AG09309 (cell line): ENCODE measurements around the gene RAPGEF2.
"Not testable (repeated sequence)": the region's sequence is repeated elsewhere in the genome, so short reads cannot be mapped to it uniquely, and the experiment has no call there.

Experiments used
- DNase-seq: peaks from one replicate; pipeline ENCODE4 v3.0.0-alpha.2; 2010; ENCODE audit warnings: low read depth
- H3K4me3 ChIP-seq: 2 replicates; pipeline ENCODE4 v1.5.1; 2011; ENCODE audit warnings: mild to moderate bottlenecking, low read depth, low read length, moderate library complexity; ENCODE audit not compliant: control insufficient read depth
- TF ChIP-seq, protein P1 (sequence below): IDR thresholded peaks from 2 replicates; pipeline ENCODE4 v1.5.1; 2011; ENCODE audit warnings: mild to moderate bottlenecking, low read depth, low read length, inconsistent platforms; ENCODE audit not compliant: insufficient read depth, control insufficient read depth; ENCODE audit errors: missing control alignments

Gene RAPGEF2

DNA sequence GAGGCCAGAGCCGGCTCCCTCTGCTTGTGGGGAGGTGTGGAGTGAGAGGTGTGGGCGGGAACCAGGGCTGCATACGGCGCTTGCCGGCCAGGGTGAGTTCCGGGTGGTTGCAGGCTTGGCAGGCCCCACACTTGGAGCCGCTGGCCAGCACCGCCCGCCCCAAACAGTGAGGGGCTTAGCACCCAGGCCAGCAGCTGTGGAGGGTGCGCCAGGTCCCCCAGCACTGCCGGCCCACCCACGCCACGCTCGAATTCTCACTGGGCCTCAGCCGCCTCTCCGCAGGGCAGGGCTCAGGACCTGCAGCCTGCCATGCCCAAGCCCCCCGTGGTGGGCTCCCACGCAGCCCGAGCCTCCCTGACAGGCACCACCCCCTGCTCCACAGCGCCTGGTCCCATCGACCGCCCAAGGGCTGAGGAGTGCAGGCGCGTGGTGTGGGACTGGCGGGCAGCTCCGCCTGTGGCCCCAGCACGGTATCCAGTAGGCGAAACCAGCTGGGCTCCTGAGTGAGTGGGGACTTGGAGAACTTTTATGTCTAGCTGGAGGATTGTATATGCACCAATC is 275.3 kb downstream of the RAPGEF2 start:
- DNase-seq = no peak
- H3K4me3 ChIP-seq = no peak overlapping the region
- TF ChIP-seq, protein P1, sequence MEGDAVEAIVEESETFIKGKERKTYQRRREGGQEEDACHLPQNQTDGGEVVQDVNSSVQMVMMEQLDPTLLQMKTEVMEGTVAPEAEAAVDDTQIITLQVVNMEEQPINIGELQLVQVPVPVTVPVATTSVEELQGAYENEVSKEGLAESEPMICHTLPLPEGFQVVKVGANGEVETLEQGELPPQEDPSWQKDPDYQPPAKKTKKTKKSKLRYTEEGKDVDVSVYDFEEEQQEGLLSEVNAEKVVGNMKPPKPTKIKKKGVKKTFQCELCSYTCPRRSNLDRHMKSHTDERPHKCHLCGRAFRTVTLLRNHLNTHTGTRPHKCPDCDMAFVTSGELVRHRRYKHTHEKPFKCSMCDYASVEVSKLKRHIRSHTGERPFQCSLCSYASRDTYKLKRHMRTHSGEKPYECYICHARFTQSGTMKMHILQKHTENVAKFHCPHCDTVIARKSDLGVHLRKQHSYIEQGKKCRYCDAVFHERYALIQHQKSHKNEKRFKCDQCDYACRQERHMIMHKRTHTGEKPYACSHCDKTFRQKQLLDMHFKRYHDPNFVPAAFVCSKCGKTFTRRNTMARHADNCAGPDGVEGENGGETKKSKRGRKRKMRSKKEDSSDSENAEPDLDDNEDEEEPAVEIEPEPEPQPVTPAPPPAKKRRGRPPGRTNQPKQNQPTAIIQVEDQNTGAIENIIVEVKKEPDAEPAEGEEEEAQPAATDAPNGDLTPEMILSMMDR = no peak

DNA sequence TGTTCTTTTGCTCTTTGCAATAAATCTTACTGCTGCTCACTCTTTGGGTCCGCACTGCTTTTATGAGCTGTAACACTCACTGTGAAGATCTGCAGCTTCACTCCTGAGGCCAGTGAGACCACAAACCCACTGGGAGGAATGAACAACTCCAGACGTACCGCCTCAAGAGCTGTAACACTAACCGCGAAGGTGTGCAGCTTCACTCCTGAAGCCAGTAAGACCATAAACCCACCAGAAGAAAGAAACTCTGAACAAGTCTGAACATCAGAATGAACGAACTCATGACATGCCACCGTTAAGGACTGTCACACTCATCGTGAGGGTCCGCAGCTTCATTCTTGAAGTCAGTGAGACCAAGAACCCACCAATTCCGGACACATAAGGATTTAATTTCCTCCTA is 276.2 kb downstream of the RAPGEF2 start:
- H3K4me3 ChIP-seq, DNase-seq: not testable (repeated sequence)

DNA sequence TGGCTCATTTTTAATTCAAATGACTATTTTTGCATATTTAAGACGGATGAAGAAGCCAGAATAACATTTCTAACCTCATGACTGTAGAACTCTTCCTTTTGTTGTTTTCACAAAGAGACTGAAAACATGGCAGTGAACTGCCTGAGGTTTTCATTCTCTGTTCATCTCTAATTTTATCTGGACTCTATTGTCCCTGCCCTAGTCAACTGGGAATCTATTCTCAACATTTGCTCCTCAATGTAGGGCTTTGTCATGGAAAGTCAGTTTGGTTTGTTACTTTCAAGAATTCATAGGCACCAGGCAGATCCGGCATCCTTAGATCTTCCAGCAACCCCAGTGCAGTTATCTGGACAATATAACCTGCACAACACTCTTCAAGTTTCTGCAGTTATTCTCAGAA is 277.0 kb downstream of the RAPGEF2 start:
- DNase-seq = no peak
- TF ChIP-seq, protein P1 = no peak

DNA sequence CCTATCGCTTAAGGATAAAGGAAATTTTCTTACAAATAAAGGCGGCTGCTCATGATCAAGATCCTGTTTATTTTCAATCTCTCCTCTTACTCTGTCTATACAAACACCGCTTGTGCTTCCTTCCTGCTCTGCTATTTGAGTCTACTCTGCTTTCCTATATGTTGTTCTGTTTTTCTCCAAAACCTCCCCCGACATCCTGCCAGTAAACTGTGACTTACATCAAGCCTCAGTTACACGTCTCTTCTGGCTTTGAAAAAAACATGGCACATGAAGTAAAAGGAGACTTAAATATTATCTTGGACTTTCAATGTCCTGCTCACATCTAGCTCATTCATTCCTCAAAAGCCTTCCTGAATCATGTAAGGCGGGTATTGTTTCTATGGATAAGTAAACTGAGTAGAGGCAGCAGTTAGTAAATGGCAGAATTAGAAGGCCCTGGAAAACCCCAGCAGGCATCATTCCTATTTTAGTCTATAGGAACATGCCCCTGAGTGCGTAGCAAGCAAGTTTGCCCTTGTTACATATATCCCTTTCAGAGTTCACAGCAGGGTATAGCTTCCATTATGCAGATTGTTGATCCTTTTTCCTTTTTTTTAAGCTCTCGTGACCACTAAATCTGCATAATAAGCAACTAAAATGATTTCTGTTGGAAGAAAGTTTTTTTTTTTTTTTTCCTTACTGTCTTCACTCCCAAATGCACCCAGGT is 280.1 kb downstream of the RAPGEF2 start:
- no peak overlapping the region for H3K4me3 ChIP-seq
- DNase-seq = no peak
- TF ChIP-seq, protein P1 = no peak

More for the DNA sequence above, 277.0 kb downstream of the RAPGEF2 start:
- H3K4me3 ChIP-seq = no peak overlapping the region

DNA sequence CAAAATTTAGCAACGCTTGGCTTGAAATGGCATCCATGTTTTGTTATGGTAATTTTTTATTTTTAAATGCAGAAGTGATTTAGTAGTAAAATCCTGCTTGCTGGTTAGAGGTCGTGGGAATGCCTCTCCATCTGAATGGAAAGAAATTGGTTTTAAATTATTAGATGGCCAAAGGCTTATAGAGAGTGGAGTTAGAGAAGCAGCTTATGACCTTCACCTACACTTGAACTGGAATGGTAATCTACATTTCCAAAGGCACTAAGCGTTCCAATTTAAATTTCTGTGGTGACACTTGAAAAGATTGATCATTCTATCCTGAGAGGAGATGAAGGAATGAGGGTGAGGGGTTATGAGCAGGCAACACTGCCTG is 280.7 kb downstream of the RAPGEF2 start:
- TF ChIP-seq, protein P1 = no peak
- no peak for DNase-seq
- no peak overlapping the region for H3K4me3 ChIP-seq

DNA sequence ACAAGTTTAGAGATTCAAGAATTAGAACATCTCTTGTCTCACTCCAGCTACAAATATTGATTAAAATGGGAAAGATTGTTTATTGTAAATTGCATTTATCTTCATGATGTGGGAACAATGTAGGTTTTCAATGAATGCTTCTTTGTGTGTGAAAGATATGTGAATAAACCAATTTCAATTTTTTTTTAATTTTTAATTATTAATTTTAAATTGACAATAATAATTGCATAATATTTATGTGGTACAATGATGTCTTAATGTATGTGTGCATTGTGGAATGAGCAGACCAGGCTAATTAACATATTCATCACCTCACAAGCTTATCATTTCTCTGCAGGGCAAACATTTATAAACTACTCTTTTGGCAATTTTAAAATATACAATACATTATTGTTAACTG is 281.1 kb downstream of the RAPGEF2 start:
- TF ChIP-seq, protein P1 = no peak
- H3K4me3 ChIP-seq = no peak overlapping the region
- DNase-seq = no peak

DNA sequence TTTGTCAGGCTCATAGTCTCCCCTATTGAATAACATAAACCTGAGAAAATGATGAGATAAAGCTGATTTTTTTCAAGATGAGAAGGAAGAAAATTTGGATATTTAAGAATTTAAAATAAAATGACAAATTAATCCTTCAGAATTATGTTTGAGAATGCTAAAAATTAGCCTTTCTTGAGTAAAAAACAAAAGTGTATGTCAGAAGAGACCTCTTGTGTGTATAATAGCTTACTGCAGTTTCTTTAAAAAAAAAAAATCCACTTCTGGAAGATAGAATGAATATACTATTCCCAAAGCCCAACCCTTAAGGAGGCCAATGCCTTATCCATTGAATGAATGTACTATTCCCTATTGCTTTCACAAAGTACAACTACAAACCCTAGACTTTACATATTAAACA is 281.8 kb downstream of the RAPGEF2 start:
- TF ChIP-seq, protein P1 = peak; percentile 33
- H3K4me3 ChIP-seq = no peak overlapping the region

More for the DNA sequence above, 281.8 kb downstream of the RAPGEF2 start:
- no peak for DNase-seq
